ENCODE data around the gene OPCML.

OPCML gene

DNA sequence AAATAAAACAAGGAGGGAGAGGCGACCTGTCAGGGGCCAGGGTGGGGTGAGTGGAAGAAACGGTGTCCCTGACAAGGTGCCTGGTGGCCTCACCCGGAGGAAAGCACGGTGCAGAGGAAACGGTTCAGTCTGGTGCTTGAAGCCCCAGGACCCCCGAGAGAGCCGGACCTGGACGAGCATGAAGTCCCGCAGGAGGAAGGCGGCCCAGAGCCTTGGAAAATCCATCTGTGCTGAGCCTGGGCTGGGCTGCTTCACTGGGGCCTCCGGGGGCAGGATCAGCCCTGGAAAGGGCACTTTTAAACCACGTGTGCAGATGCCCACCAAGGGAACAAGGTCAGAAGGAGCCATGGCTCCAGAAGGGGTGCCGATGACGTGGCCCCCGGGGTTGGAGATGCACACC lies 467.3 kb downstream of the OPCML start:
- no peak overlapping the region for H3K4me3 ChIP-seq (ENCODE audit: low read length)
- TF ChIP-seq, protein P1, sequence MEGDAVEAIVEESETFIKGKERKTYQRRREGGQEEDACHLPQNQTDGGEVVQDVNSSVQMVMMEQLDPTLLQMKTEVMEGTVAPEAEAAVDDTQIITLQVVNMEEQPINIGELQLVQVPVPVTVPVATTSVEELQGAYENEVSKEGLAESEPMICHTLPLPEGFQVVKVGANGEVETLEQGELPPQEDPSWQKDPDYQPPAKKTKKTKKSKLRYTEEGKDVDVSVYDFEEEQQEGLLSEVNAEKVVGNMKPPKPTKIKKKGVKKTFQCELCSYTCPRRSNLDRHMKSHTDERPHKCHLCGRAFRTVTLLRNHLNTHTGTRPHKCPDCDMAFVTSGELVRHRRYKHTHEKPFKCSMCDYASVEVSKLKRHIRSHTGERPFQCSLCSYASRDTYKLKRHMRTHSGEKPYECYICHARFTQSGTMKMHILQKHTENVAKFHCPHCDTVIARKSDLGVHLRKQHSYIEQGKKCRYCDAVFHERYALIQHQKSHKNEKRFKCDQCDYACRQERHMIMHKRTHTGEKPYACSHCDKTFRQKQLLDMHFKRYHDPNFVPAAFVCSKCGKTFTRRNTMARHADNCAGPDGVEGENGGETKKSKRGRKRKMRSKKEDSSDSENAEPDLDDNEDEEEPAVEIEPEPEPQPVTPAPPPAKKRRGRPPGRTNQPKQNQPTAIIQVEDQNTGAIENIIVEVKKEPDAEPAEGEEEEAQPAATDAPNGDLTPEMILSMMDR (IDR thresholded peaks at IDR 0.05; ENCODE audit: insufficient read depth, low read depth, low read length, missing control alignments), result no peak
- no peak for DNase-seq (ENCODE audit: low read depth)

DNA sequence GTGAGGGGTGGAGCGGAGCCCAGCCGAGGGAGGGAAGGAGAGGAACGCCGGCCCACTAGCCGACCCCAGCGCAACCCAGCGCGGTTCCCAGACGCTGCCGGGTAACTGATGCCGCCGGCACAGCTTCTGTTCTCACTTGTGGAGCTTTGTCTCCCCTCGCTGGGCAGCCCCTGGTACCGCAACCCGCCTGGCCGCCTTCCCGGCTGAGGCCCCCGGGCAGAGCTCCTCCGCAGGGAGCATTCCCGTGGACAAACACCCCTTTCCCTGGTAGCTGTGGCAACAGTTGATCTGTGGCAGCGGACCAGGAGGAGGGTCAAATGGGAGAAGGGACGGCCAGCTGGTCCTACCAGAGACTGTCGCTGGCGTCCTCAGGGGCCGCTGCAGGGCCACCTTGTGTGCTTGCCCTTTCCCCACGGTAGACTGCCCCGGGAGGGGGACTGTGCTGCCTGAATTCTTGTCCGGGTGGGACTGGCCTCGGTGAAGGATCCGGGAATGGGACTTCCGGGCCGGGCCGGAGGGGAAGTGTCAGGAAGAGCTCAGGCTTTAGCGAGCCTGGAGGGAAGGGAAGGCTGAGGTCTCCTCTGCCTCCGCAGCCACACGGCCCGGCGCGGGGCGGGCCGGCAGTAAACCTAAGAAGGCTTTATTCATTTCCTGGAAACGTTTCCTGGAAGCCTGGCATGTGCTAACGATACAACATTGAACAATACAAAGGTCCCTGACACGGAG lies 468.0 kb downstream of the OPCML start:
- H3K4me3 ChIP-seq (ENCODE audit: low read length), result peak overlapping the region; percentile 49

DNA sequence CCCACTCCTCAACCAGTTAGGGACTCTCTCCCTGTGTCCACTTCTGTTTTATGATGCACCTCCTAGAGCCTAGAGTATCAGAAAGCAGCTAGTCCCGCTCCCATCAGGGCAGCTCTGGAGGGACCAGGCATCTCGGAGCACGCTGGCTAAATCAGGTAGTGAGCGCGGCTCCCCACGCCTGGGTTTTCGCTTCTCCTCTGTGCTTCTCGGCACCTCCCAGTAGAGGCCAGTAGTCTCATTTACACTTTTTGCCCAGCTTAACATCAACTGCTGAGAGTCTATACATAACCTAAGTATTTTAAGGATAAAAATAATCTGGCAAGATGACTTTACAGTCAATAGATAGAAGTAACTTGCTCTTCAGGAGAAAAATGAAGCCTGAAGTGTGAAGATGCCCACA lies 473.8 kb downstream of the OPCML start:
- TF ChIP-seq, protein P1 (IDR thresholded peaks at IDR 0.05; ENCODE audit: insufficient read depth, low read depth, low read length, missing control alignments), result no peak
- DNase-seq (ENCODE audit: low read depth), result no peak
- no peak overlapping the region for H3K4me3 ChIP-seq (ENCODE audit: low read length)

More for the DNA sequence above, 468.0 kb downstream of the OPCML start:
- DNase-seq (ENCODE audit: low read depth), result peak; percentile 31
- TF ChIP-seq, protein P1 (IDR thresholded peaks at IDR 0.05; ENCODE audit: insufficient read depth, low read depth, low read length, missing control alignments), result peak; percentile 60

DNA sequence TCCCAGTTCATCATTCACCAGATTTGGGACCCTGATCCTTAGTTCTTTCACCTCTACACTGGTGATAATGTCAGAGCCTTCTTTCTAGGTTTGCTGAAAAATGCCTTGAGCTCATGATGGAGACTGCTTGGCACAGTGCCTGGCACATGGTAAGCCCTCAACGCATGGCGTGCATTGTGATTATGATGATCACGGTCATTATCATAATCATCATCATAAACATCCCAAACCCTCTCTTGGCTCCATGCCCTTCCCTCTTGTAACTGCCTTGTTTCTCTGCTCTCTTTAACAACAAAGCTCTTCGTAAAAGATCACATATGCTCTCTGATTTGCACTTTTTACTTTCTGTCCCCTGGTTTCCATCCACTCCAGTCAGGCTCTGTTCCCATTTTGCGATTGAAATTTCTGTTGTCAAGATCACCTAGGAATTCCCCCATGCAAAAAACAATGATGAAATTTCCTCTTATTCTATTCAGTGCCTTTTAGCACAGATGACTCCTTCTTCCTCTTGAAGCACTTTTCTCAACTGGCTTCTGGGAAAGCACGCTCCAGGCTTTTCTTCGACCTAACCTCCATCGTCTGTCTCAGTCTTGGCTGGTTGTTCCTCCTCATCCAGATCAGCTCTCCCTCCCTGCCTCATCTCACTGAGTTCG lies 479.1 kb downstream of the OPCML start:
- TF ChIP-seq, protein P1 (IDR thresholded peaks at IDR 0.05; ENCODE audit: insufficient read depth, low read depth, low read length, missing control alignments), result no peak

DNA sequence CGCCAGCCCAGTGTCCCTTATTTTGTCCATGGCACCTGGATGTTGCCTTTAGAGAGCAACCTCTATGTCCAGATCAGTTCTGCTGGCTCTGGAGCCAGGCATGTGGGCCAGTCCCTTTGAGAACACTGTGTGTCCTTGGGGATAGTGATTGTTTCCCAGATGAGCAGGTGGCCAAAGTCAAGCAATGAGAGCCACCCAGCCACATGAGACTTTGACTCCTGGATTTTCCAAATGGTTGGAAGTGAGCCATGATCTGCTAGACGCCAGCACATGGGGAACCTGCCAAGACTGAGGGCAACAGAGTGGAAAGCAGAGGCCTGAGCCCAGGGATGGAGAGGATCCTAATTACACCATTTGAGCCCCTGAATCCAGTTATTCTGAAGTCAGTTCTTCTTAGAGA lies 479.8 kb downstream of the OPCML start:
- TF ChIP-seq, protein P1 (IDR thresholded peaks at IDR 0.05; ENCODE audit: insufficient read depth, low read depth, low read length, missing control alignments), result no peak
- no peak overlapping the region for H3K4me3 ChIP-seq (ENCODE audit: low read length)
- DNase-seq (ENCODE audit: low read depth), result no peak

More for the DNA sequence above, 479.1 kb downstream of the OPCML start:
- no peak overlapping the region for H3K4me3 ChIP-seq (ENCODE audit: low read length)
- no peak for DNase-seq (ENCODE audit: low read depth)

DNA sequence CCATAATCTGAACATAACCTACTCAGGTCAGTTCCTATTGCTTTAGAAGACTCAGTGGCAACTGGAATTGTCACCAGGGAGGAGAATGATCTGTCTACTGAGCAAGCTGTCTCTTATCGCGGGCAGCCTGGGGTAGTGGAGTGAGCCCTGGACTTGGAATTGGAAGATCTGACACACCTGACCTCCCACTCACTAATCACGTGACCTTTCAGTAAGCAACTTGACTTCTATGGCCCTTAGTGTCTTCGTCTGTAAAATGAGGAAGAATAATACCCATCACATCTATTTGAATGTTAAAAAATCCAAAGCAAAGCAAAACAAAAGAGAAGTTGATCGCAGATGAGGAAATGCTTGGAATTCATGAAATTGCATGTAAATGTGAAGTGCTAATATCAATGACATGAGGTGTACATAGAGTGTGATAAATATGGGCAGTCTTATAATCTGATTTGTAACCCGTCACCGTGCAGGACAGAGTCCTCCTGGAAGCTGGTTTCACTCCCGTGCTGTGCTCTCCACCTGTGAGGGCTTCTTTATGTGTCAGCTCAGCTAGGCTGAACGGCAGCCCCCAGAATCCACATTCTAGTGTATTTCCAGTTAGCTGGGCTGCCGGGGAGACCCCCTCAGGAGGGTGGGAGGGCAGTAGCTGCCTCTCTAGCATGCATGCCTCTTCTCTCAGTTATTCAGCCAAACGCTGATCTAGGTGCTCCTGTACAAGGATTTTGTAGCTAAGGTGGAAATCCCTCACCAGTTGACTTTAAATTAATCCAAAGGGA lies 482.9 kb downstream of the OPCML start:
- H3K4me3 ChIP-seq (ENCODE audit: low read length), result no peak overlapping the region
- DNase-seq (ENCODE audit: low read depth), result no peak
- TF ChIP-seq, protein P1 (IDR thresholded peaks at IDR 0.05; ENCODE audit: insufficient read depth, low read depth, low read length, missing control alignments), result no peak

Measured in epithelial cell of esophagus (primary cell).